HG03097 (cell line): Measurements from ENCODE around the gene SPOCK2.

Source experiments
- ATAC-seq: cut with Tn5 transposase; IDR thresholded peaks from one replicate; pipeline ENCODE4 v1.9.1; 2021; ENCODE audit not compliant: unreplicated experiment, low FRiP score

Gene SPOCK2

GRCh38 chr10:72090326-72090725, 2.0 kb upstream of the SPOCK2 start:
- no peak for ATAC-seq

- ATAC-seq, result no peak
These were observed 1.3 kb upstream of the SPOCK2 start for GRCh38 chr10:72089618-72090017.

- ATAC-seq, result no peak
These were observed 681 bp upstream of the SPOCK2 start for GRCh38 chr10:72088889-72089575.

- no peak for ATAC-seq
These were observed 871 bp downstream of the SPOCK2 start for GRCh38 chr10:72087392-72087968.

- ATAC-seq, result no peak
These were observed 1.6 kb downstream of the SPOCK2 start for GRCh38 chr10:72086466-72087391.

- no peak for ATAC-seq
These were observed 2.4 kb downstream of the SPOCK2 start for GRCh38 chr10:72085864-72086465.

GRCh38 chr10:72085166-72085565, 3.2 kb downstream of the SPOCK2 start:
- no peak for ATAC-seq

- ATAC-seq, result no peak
These were observed 4.4 kb downstream of the SPOCK2 start for GRCh38 chr10:72083790-72084459.

GRCh38 chr10:72082856-72083789, 5.2 kb downstream of the SPOCK2 start:
- no peak for ATAC-seq

GRCh38 chr10:72081772-72082590, 6.4 kb downstream of the SPOCK2 start:
- ATAC-seq, result no peak

GRCh38 chr10:72081210-72081609, 7.1 kb downstream of the SPOCK2 start:
- ATAC-seq, result no peak

- ATAC-seq, result no peak
These were observed 8.0 kb downstream of the SPOCK2 start for GRCh38 chr10:72080042-72080975.

- no peak for ATAC-seq
These were observed 9.0 kb downstream of the SPOCK2 start for GRCh38 chr10:72079356-72079755.

GRCh38 chr10:72077275-72077990, 10.9 kb downstream of the SPOCK2 start:
- ATAC-seq, result no peak

GRCh38 chr10:72076756-72077155, 11.6 kb downstream of the SPOCK2 start:
- no peak for ATAC-seq

- ATAC-seq, result no peak
These were observed 12.8 kb downstream of the SPOCK2 start for GRCh38 chr10:72075376-72076115.
